ENCODE results near the gene FBXO46. TPM values are rescaled to one million over a fixed set of nuclear protein-coding genes. Genes with fewer than 3 reads are reported as not detected.

FBXO46 gene
- total RNA-seq, 2 donors from 2014 or later, result 36.9 to 53.8 TPM

DNA sequence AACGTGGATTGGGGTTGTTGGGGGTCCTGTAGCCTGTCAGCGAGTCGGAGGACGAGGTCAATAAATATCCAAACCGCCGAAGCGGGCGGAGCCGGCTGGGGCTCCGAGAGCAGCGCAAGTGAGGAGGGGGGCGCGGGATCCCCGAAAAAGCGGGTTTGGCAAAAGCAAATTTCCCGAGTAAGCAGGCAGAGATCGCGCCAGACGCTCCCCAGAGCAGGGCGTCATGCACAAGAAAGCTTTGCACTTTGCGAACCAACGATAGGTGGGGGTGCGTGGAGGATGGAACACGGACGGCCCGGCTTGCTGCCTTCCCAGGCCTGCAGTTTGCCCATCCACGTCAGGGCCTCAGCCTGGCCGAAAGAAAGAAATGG lies 39.1 kb upstream of the FBXO46 start:
- no peaks in the 10 kb centered on the region for H3K27me3 Mint-ChIP-seq
- peak overlapping the region; percentile 88 for H3K4me3 Mint-ChIP-seq
- peak overlapping the region; percentile 83 to 92 for H3K27ac Mint-ChIP-seq
- DNase-seq (ENCODE audit: low spot score), result no peak
- ATAC-seq, result peak in 1 of 2 donors; percentile 18
- H3K4me1 Mint-ChIP-seq (ENCODE audit: low read depth in 2 of 2), result peaks cover 4 to 14% of the 10 kb centered on the region in 2 donors
- H3K9me3 Mint-ChIP-seq, result no peaks in the 10 kb centered on the region
- H3K36me3 Mint-ChIP-seq, result no peaks in the 10 kb centered on the region

DNA sequence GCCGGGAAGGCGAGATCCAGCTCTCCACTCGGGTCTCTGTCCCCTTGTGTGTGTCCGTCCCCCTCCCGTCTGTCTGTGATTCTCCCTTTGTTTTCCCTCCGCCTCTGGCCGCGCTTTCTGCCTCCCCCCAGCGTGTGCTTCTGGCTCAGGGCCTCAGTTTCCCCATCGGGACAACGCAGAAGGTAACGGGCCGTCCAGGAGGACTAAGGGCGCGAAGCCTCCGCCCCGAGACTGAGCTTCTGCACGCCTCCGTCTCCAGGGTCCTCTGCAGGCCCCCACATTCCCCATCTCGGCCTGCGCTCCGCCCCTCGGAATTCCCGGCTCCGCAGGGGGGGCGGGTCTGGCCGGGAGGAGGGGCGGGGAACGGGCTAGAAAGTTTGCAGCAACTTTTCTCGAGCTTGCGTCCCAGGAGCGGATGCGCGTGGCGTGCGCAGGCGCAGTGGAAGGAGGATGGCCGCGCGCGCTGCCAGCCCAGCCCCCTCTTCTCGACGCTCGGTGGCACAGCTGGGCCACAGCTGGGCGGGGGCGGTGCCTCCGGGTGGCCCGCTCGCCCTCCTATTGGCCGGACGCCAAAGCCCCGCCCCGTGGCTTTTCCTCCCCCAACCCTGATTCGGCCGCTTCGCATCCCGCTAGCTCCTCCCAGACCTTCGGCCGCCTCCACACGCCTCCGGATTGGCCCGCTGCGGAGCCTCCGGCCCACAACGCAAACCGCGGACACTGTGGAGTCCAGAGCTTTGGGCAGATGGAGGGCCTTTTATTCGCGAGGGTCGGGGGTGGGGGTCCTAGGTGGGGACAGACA lies 38.5 kb upstream of the FBXO46 start, which contains the start of gene SIX5:
SIX5 (minus strand) TSS at position 269 of the 799 bp plus-strand sequence. CDS start 408 bp downstream, outside the sequence.
- Mint-ChIP-seq H3K36me3 (no peaks in the 10 kb centered on the region), H3K9me3 (no peaks in the 10 kb centered on the region), H3K4me3 (peak within 1 kb of the TSS; percentile 88), H3K27me3 (no peaks in the 10 kb centered on the region), H3K4me1 (ENCODE audit: low read depth in 2 of 2) (peaks cover 4 to 14% of the 10 kb centered on the region in 2 donors), H3K27ac (peak within 1 kb of the TSS; percentile 83 to 92)
- ATAC-seq (peak; percentile 88 to 91), DNase-seq (ENCODE audit: low spot score) (peak; percentile 99)

DNA sequence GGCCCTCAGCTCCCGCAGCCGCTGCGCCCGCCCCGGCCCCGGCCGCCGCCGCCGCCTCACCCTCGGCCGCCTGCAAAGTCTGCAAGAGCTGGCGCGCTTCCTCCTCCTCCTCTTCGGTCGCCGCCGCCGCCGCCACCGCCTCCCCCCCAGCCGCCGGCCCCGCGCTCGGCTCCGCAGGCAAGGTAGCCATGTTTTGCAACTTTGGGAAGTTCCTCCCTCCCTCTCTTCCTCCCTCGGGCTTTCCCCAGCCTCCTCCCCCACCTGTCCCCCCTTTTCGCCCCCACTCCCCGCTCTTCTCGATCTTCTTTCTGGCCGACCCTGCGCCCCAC lies 37.9 kb upstream of the FBXO46 start:
- ATAC-seq, result no peak
- H3K27me3 Mint-ChIP-seq, result no peaks in the 10 kb centered on the region
- peak overlapping the region; percentile 83 to 92 for H3K27ac Mint-ChIP-seq
- peak; percentile 75 for DNase-seq (ENCODE audit: low spot score)
- no peaks in the 10 kb centered on the region for H3K36me3 Mint-ChIP-seq
- peaks cover 4 to 14% of the 10 kb centered on the region in 2 donors for H3K4me1 Mint-ChIP-seq (ENCODE audit: low read depth in 2 of 2)
- no peaks in the 10 kb centered on the region for H3K9me3 Mint-ChIP-seq
- peak overlapping the region; percentile 88 for H3K4me3 Mint-ChIP-seq

DNA sequence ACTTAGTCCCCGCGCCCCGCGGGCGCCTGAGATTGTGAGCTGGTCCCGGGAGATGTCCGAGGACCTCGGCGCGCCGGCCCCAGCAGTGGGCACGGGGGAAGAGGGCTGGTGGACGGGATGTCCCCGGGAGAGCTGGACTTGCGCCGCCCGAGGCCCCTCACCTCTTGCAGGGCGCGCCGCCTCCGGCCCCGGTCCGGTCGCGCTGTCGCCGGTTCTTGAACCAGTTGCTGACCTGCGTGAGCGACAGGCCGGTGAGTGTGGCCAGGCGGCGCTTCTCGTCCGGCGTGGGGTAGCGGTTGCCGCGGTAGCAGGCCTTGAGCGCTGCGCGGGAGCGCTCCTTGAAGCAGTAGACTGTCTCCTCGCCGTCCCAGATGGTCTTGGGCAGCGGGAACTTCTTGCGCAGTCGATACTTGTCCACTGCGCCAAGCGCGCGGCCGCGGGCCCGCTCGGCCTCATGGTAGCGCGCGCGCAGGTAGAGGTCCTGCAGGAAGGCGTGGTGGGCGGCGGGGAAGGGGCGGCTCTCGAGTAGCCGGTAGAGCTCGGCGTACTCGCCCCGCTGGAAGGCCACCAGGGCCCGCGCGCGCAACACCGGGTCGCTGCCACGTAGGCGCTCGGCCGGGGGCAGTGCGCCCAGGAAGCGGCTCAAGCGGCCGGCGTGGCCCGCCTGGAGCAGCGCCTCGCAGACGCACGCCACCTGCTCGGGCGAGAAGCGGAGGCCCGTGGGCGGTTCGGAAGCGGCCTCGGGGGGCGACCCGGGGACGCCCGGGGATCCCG lies 37.4 kb upstream of the FBXO46 start:
- Mint-ChIP-seq H3K27ac (no peak overlapping the region), H3K4me3 (peak overlapping the region; percentile 88), H3K36me3 (no peaks in the 10 kb centered on the region), H3K4me1 (ENCODE audit: low read depth in 2 of 2) (peaks cover 4 to 14% of the 10 kb centered on the region in 2 donors), H3K9me3 (no peaks in the 10 kb centered on the region), H3K27me3 (no peaks in the 10 kb centered on the region)
- DNase-seq (ENCODE audit: low spot score) (no peak), ATAC-seq (no peak)

DNA sequence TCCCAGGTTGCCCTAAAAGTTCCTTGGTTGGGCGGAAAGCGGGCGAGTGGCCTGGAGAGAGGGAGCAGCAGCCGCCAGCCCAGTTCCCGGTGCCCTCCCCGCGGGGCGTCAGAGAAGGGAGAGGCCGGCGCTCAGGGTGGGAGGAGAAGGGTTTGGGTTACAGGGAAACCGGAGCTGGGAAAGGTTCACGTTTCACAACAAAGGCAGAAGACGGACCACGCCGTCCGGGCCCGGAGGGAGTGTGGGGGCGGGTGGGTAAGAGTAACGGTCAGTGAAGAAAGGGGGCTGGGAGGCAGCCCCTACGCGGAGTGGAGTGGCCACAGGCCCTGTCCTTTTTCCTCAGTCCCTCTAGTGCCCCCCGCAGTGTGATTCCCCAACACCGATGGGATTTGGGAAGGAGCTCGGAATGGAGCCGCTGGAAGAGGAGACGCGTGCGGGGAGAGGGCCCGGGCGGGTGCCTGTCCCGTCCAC lies 36.7 kb upstream of the FBXO46 start:
- Mint-ChIP-seq H3K9me3 (no peaks in the 10 kb centered on the region), H3K36me3 (no peaks in the 10 kb centered on the region), H3K4me1 (ENCODE audit: low read depth in 2 of 2) (peaks cover 4 to 14% of the 10 kb centered on the region in 2 donors), H3K4me3 (peak overlapping the region; percentile 48), H3K27me3 (no peaks in the 10 kb centered on the region), H3K27ac (no peak overlapping the region)
- ATAC-seq (no peak), DNase-seq (ENCODE audit: low spot score) (no peak)

DNA sequence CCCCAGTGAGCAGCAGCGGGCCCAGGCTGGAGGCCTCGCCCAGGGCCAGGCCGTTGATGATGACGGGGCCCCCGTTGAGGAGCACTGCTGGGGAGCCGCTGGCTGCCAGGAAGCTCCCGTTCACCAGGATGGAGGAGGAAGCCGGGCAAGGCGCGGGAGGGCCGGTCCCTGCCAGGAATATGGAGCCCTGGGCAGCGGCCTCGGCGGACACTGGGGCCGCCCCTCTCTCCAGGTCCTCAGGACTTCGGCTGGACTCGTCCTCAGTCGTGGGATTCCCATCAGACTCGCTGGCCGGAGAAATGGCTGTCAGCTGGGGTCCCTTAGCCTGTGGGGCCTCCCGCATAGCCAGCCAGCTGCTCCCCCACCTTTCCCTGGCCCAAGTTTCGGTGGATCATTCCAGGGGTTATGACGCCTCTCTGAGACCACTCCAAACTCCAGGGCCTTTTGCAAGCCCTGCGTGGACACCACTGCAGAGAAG lies 36.2 kb upstream of the FBXO46 start:
- Mint-ChIP-seq H3K27ac (no peak overlapping the region), H3K4me3 (peak overlapping the region; percentile 48), H3K4me1 (ENCODE audit: low read depth in 2 of 2) (peaks cover 4 to 14% of the 10 kb centered on the region in 2 donors), H3K9me3 (no peaks in the 10 kb centered on the region), H3K36me3 (no peaks in the 10 kb centered on the region), H3K27me3 (no peaks in the 10 kb centered on the region)
- ATAC-seq, result no peak
- DNase-seq (ENCODE audit: low spot score), result no peak

DNA sequence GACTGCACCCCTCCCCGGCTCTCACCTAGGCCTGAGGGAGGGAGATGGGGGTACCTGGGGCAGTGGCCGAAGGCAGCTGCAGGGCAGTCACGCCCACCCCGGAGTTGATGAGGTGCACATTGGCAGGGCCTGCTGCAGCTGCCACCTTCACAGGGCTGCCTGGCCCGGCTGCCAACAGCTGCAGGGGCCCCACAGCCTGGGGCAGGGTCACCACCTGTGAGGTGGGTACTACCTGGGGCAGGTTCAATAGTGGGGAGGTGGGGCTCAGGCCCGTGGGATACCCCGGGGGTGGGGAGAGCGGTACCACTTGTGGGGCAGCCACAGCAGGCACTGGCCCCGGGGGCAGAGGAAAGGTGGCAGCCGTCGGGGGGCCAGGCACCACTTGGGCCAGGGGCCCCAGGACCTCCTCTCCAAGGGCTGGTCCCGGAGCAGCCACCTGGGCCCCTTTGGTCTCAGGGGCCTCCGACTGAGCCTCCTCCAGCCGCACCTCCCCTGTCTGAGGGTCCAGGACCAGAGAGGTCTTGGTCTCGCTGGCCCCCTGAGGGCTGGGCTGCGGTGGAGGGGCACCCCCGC lies 35.7 kb upstream of the FBXO46 start:
- ATAC-seq (no peak), DNase-seq (ENCODE audit: low spot score) (no peak)
- H3K9me3 Mint-ChIP-seq, result no peaks in the 10 kb centered on the region
- H3K27ac Mint-ChIP-seq, result no peak overlapping the region
- H3K4me1 Mint-ChIP-seq (ENCODE audit: low read depth in 2 of 2), result peaks cover 4 to 14% of the 10 kb centered on the region in 2 donors
- H3K27me3 Mint-ChIP-seq, result no peaks in the 10 kb centered on the region
- no peaks in the 10 kb centered on the region for H3K36me3 Mint-ChIP-seq
- no peak overlapping the region for H3K4me3 Mint-ChIP-seq

DNA sequence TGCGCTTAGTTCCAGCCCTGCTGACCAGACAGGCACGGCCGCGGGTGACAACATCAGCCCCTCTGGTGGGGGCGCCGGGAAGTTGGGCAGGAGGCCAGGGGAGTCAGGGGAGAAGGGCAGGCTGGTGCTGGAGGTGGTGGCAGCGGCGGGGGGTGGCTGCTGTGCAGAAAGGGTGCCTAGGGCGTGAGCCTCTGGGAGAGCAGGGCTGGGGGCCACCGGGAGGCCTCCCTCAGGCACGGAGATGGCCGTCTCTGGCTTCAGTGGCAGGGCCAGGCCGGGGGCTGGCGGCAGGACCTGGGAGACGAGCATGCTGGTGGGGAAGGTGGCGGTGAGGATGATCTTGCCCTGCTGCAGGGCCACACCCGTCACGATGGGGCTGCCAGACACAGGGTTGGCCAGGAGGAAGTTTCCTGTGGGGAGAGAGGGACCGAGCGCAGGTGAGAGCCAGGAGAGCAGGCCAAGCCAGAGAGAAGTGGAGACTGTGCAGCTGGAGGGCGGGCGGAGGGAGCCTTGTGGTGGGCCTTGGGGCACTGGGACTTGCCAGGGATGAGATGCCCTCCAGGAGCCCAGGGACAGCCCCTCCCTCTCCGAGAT lies 35.1 kb upstream of the FBXO46 start:
- H3K4me3 Mint-ChIP-seq, result no peak overlapping the region
- peaks cover 4 to 14% of the 10 kb centered on the region in 2 donors for H3K4me1 Mint-ChIP-seq (ENCODE audit: low read depth in 2 of 2)
- H3K27me3 Mint-ChIP-seq, result no peaks in the 10 kb centered on the region
- DNase-seq (ENCODE audit: low spot score), result no peak
- H3K27ac Mint-ChIP-seq, result no peak overlapping the region
- H3K9me3 Mint-ChIP-seq, result no peaks in the 10 kb centered on the region
- no peaks in the 10 kb centered on the region for H3K36me3 Mint-ChIP-seq
- no peak for ATAC-seq

DNA sequence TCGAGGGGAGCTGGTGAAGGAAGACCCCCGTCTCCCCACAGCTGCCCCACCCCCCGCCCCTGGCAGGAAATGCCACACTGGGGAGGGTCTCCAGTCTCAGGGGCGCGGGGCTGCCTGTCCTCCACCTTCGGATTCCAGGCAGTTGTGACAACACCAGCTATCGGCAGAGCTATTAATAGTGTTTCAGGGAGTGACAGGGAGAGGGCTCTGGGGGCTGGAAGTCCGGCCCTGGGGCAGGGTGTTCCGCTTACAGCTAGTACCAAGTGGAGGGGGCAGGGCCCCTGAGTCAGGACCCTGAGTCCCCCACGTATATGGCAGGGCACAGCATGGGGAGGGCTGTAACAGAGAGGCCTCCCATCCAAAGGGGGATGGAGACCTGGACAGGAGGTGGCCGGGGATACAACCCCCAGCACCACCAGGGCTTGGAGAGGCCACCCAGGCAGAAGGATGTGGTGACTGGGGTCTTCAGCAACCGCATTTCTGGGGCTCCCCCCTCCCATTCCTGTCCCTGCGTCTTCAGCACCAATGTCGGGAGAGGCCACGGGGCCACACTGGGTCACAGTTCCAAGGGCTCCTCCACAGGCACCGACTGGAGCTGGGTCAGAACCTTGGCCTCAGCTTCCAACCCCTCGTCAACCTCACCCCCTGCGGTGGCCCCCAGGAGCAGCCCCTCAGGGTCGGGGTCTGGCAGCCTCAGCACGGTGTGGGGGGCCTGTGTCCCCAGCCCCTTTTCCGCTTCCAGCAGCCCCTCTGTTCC lies 34.4 kb upstream of the FBXO46 start:
- Mint-ChIP-seq H3K4me1 (ENCODE audit: low read depth in 2 of 2) (peaks cover 4 to 8% of the 10 kb centered on the region in 2 donors), H3K9me3 (no peaks in the 10 kb centered on the region), H3K36me3 (no peaks in the 10 kb centered on the region), H3K27me3 (no peaks in the 10 kb centered on the region), H3K4me3 (no peak overlapping the region), H3K27ac (no peak overlapping the region)
- no peak for DNase-seq (ENCODE audit: low spot score)
- ATAC-seq, result no peak

DNA sequence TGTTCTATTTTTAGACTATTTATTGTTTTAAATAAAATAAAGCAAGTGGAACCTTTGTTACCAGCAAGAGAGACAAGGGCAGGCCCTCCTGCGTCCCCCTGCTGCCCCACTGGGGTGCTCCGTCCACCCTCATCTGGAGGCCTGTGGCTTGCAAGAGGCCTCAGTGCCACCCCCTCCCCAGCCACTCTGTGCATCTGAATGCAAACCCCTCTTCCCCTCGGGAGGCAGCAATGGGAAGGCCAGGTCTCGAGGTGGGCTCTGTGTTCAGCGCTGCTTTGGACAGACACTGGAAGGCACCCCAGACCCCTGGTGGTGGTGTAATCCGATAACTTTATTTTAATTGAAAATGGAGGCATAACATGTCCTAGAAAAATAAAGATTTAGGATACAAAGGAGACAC lies 33.8 kb upstream of the FBXO46 start:
- H3K9me3 Mint-ChIP-seq, result no peaks in the 10 kb centered on the region
- ATAC-seq (no peak), DNase-seq (ENCODE audit: low spot score) (no peak)
- peaks cover under 1 to 5% of the 10 kb centered on the region in 2 donors for H3K4me1 Mint-ChIP-seq (ENCODE audit: low read depth in 2 of 2)
- H3K36me3 Mint-ChIP-seq, result no peaks in the 10 kb centered on the region
- H3K27me3 Mint-ChIP-seq, result no peaks in the 10 kb centered on the region
- no peak overlapping the region for H3K4me3 Mint-ChIP-seq
- H3K27ac Mint-ChIP-seq, result no peak overlapping the region

DNA sequence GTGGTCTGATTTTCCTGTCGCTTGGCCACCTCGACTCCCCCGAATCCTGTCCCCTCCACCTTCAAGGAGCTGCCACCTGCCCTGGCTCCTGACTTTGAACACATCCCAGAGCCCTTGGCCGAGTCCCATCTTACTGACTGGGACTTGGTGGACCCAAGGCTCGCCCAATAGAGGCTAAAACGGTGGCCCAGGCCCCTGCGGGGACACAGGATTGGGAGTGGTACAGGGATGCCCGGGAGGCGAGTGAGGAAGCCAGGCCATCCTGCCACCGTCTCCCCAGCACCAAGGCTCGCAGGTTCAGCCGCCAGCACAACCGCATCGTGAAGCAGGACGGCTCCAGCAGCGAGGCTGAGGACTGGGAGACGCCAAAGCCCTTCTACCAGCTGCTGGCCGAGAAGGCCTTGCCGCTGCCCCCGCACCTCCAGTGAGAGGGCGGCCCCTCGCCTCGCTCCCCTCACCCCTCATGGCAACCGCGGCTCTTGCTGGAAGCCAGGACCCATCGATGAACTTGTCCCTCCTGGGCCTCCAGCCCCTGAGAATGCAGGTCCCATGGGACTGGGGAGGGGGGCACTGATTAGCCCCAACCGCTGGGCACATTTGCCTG lies 33.1 kb upstream of the FBXO46 start:
- Mint-ChIP-seq H3K27me3 (no peaks in the 10 kb centered on the region), H3K4me3 (no peak overlapping the region), H3K36me3 (no peaks in the 10 kb centered on the region), H3K4me1 (ENCODE audit: low read depth in 2 of 2) (peaks cover 0 to 1% of the 10 kb centered on the region in 2 donors), H3K9me3 (no peaks in the 10 kb centered on the region), H3K27ac (no peak overlapping the region)
- DNase-seq (ENCODE audit: low spot score), result no peak
- ATAC-seq, result no peak

DNA sequence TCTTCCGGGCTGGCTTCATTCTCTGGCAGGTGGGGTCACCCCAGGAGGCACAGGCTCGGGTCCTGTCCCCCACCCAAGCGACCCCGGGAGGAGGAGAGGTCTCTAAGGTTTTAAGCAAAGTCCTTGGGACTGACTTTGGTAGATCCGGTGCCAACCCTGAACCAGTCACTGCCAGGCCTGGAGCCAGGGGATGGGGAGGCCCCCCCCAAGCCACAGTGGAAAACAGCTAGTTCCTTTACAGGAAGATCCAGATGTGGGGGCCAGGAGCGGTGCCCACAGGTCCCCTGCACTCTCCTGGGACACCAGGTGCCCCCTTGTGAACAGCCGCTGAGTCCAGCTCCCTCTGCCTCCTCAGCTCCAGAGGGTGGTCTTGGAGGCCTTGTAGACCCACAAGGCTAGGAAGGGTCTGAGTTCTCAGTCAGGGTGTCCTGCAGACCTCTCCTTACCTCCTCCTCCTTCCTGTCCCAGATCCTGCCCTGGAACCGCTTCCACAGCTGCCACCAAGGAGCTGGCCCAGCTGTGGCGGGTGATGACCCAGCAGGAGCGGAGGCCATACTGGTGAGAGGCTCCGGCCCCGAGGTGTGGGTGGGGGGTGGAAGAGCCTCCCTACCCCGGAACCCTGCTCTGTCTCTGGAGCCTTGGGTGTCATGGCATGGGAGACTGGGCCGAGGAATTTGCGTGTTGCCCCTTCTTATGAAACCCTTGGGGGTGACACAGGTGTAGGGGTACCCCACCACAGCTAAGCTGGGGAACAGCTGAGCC lies 32.4 kb upstream of the FBXO46 start:
- no peak overlapping the region for H3K4me3 Mint-ChIP-seq
- no peaks in the 10 kb centered on the region for H3K36me3 Mint-ChIP-seq
- no peaks in the 10 kb centered on the region for H3K9me3 Mint-ChIP-seq
- ATAC-seq (no peak), DNase-seq (ENCODE audit: low spot score) (peak; percentile 50)
- no peaks in the 10 kb centered on the region for H3K4me1 Mint-ChIP-seq (ENCODE audit: low read depth in 2 of 2)
- H3K27ac Mint-ChIP-seq, result no peak overlapping the region
- H3K27me3 Mint-ChIP-seq, result no peaks in the 10 kb centered on the region

Data from natural killer cell treated with Interleukin-12 subunit alpha and Interleukin-12 subunit beta and Interleukin-15 and Interleukin-18, amount 100 ng/mL, for 72 hours (primary cell).